ENCODE results near the gene TMEM184C. TPM values are rescaled to one million over a fixed set of nuclear protein-coding genes. Genes with fewer than 3 reads are reported as not detected.

Gene TMEM184C
- total RNA-seq, 1 experiment from 2014 or later, result 43.8 TPM

DNA sequence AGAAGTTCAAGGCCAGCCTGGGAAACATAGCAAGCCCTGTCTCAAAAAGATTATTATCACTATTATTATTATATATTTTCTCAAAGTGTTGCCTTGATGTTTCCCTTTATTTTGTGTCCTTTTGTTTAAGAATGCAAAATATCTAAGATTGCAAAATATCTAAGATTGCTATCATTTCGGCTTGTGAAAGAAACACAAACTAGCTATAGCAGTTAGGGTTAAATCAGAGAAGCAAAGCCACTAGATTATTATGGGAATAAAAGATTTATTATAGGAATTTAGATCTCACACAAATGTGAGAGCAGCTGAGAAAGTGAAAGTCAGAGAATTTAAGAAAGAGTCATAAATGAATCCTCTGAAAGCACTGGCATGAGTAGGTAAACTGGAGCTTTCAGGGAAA lies 18.0 kb upstream of the TMEM184C start:
- no peak overlapping the region for H3K9ac ChIP-seq (ENCODE audit: extremely low read depth, insufficient read length, low read length)
- no peak overlapping the region for H3K56ac ChIP-seq (ENCODE audit: insufficient read length, low read depth, low read length)
- no peak overlapping the region for H4K91ac ChIP-seq (ENCODE audit: insufficient read length, low read depth, low read length)
- Mint-ChIP-seq H3K4me1 (peaks cover 10 to 12% of the 10 kb centered on the region in 2 experiments), H3K9me3 (no peaks in the 10 kb centered on the region), H3K27ac (peak overlapping the region in 1 of 3 experiments; percentile 56; a peak in 1 of 7 replicates), H3K27me3 (ENCODE audit: low read depth) (no peaks in the 10 kb centered on the region), H3K4me3 (no peak overlapping the region), H3K36me3 (ENCODE audit: insufficient read depth in 1 of 3, low read depth in 3 of 3) (no peaks in the 10 kb centered on the region)
- no peaks in the 10 kb centered on the region for H3K79me2 ChIP-seq (ENCODE audit: insufficient read depth, low read length)
- no peaks in the 10 kb centered on the region for H3K23me2 ChIP-seq (ENCODE audit: insufficient read length, low read depth, low read length, poor library complexity, severe bottlenecking)
- H2BK12ac ChIP-seq (ENCODE audit: insufficient read length, low read depth, low read length), result no peak overlapping the region
- H3K18ac ChIP-seq (ENCODE audit: insufficient read length, low read depth, low read length), result no peak overlapping the region
- H3T11ph ChIP-seq (ENCODE audit: low read length), result no peak overlapping the region
- WGBS (ENCODE audit: extremely low coverage, insufficient read length, low lambda C conversion rate), result no CpG with 5 or more reads among the region's 1 CpG
- TF ChIP-seq, protein P1, sequence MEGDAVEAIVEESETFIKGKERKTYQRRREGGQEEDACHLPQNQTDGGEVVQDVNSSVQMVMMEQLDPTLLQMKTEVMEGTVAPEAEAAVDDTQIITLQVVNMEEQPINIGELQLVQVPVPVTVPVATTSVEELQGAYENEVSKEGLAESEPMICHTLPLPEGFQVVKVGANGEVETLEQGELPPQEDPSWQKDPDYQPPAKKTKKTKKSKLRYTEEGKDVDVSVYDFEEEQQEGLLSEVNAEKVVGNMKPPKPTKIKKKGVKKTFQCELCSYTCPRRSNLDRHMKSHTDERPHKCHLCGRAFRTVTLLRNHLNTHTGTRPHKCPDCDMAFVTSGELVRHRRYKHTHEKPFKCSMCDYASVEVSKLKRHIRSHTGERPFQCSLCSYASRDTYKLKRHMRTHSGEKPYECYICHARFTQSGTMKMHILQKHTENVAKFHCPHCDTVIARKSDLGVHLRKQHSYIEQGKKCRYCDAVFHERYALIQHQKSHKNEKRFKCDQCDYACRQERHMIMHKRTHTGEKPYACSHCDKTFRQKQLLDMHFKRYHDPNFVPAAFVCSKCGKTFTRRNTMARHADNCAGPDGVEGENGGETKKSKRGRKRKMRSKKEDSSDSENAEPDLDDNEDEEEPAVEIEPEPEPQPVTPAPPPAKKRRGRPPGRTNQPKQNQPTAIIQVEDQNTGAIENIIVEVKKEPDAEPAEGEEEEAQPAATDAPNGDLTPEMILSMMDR (conservative IDR thresholded peaks at IDR 0.05), result no peak
- H2AK5ac ChIP-seq (ENCODE audit: insufficient read length, low read length), result no peak overlapping the region
- H3K4me2 ChIP-seq (ENCODE audit: insufficient read depth, insufficient read length, low read length), result no peak overlapping the region
- no peaks in the 10 kb centered on the region for H3K27me3 ChIP-seq (ENCODE audit: insufficient read depth, low read length)
- no peak for DNase-seq
- H4K5ac ChIP-seq (ENCODE audit: insufficient read length, low read depth, low read length), result no peak overlapping the region
- H3K4me1 ChIP-seq (ENCODE audit: insufficient read depth, low read length), result peaks cover 5% of the 10 kb centered on the region
- H3K14ac ChIP-seq (ENCODE audit: insufficient read depth, low read length), result no peak overlapping the region
- no peak overlapping the region for H2BK5ac ChIP-seq (ENCODE audit: insufficient read length, low read length)
- no peaks in the 10 kb centered on the region for H3K79me1 ChIP-seq (ENCODE audit: insufficient read depth, low read depth, low read length, poor library complexity, severe bottlenecking)
- no peak overlapping the region for H3K23ac ChIP-seq (ENCODE audit: insufficient read length, low read depth, low read length)
- H2BK20ac ChIP-seq (ENCODE audit: low read depth, low read length, poor library complexity, severe bottlenecking), result no peak overlapping the region
- no peaks in the 10 kb centered on the region for H3K9me3 ChIP-seq (ENCODE audit: control insufficient read depth, low read depth, low read length)
- no peak overlapping the region for H3K4ac ChIP-seq (ENCODE audit: low read depth, low read length)
- no peak overlapping the region for H2AFZ ChIP-seq (ENCODE audit: low read length)
- no peak overlapping the region for H2BK15ac ChIP-seq (ENCODE audit: low read depth, low read length)
- no peak overlapping the region for H2BK120ac ChIP-seq (ENCODE audit: low read depth, low read length, poor library complexity, severe bottlenecking)
- H3K27ac ChIP-seq (ENCODE audit: insufficient read length, low read depth, low read length), result no peak overlapping the region
- no peaks in the 10 kb centered on the region for H4K20me1 ChIP-seq (ENCODE audit: control insufficient read depth, insufficient read depth, insufficient read length)
- no peak overlapping the region for H4K8ac ChIP-seq (replicated peaks; ENCODE audit: insufficient read length, low read depth, low read length)
